Measurements from ENCODE around the gene MAFF. TPM values are rescaled to one million over a fixed set of nuclear protein-coding genes. Genes with fewer than 3 reads are reported as not detected.

MAFF gene
- polyA plus RNA-seq, 1 of the 3 experiments (the other 2 are of a cell fraction) = 7.9 TPM

DNA sequence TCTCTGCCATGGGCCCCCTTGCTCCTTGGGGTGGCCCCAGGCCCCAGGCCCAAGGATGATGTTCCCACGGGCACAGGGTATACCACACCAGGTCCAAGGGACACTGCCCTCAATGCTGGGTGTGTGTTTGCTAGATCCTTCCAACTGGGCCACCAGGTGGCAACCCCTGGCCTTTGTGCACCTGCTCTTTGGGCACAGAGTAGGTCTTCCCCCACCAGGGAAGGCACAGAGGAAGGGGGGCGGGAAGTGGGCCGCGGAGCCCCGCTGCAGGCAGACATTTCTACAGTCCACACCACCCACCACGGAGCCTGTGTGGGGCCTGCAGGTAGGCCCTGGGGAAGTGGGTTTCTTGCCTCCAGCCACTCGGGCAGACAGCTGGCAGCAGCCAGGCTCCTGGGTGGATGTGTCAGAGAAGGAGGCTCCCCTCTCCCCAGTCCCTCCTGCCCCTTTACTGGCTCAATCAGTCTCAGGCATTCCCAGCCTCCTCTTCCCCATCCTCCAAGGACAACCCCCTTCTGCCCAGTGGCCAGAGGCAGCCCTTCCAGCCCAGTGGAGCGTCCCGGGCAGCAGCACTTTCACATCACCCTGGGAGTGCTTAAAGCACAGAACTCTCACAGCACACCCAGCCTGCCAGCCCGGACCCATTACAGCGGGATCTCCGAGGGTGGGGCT lies 21.6 kb downstream of the MAFF start:
- H3K36me3 ChIP-seq (replicated peaks in 1 of 2; ENCODE audit: control insufficient read depth in 1 of 2, insufficient read depth in 2 of 2, low read length in 1 of 2) = peaks cover 0 to 10% of the 10 kb centered on the region in 2 experiments
- DNase-seq = no peak
- no peaks in the 10 kb centered on the region for H3K79me2 ChIP-seq (ENCODE audit: insufficient read depth)
- no peaks in the 10 kb centered on the region for H3K9me3 ChIP-seq
- WGBS (ENCODE audit: low lambda C conversion rate) = 100% methylated on average over 2 of the region's 12 CpGs
- no peak overlapping the region for H3K27ac ChIP-seq (ENCODE audit: low read depth in 2 of 2, low read length in 1 of 2)
- H3K9ac ChIP-seq = no peak overlapping the region
- ChIA-PET POLR2A (no interaction called here), CTCF (interaction anchor here (0.8 kb wide), 1 partner anchor 37 kb away, joined by 3 read pairs; no protein-coding TSS in a partner anchor)
- no peak overlapping the region for H3K4me3 ChIP-seq (ENCODE audit: low read depth in 2 of 2, low read length in 1 of 2)
- TF ChIP-seq YY1 (IDR thresholded peaks at IDR 0.05; ENCODE audit: low read depth) (no peak), RFX5 (IDR thresholded peaks at IDR 0.05; ENCODE audit: low read length) (no peak), TAF1 (IDR thresholded peaks at IDR 0.05; ENCODE audit: borderline replicate concordance, low read depth, low read length) (no peak), EP300 (IDR thresholded peaks at IDR 0.05; ENCODE audit: borderline replicate concordance in 1 of 2, low read depth in 1 of 2, low read length in 1 of 2) (no peak)
- TF ChIP-seq, protein P1, sequence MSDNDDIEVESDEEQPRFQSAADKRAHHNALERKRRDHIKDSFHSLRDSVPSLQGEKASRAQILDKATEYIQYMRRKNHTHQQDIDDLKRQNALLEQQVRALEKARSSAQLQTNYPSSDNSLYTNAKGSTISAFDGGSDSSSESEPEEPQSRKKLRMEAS (IDR thresholded peaks at IDR 0.05; ENCODE audit: low read depth) = no peak
- TF ChIP-seq, protein P2, sequence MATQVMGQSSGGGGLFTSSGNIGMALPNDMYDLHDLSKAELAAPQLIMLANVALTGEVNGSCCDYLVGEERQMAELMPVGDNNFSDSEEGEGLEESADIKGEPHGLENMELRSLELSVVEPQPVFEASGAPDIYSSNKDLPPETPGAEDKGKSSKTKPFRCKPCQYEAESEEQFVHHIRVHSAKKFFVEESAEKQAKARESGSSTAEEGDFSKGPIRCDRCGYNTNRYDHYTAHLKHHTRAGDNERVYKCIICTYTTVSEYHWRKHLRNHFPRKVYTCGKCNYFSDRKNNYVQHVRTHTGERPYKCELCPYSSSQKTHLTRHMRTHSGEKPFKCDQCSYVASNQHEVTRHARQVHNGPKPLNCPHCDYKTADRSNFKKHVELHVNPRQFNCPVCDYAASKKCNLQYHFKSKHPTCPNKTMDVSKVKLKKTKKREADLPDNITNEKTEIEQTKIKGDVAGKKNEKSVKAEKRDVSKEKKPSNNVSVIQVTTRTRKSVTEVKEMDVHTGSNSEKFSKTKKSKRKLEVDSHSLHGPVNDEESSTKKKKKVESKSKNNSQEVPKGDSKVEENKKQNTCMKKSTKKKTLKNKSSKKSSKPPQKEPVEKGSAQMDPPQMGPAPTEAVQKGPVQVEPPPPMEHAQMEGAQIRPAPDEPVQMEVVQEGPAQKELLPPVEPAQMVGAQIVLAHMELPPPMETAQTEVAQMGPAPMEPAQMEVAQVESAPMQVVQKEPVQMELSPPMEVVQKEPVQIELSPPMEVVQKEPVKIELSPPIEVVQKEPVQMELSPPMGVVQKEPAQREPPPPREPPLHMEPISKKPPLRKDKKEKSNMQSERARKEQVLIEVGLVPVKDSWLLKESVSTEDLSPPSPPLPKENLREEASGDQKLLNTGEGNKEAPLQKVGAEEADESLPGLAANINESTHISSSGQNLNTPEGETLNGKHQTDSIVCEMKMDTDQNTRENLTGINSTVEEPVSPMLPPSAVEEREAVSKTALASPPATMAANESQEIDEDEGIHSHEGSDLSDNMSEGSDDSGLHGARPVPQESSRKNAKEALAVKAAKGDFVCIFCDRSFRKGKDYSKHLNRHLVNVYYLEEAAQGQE (IDR thresholded peaks at IDR 0.05; ENCODE audit: low read depth, low read length) = no peak
- H3K4me2 ChIP-seq = no peak overlapping the region
- H3F3A ChIP-seq (replicated peaks; ENCODE audit: insufficient read depth) = no peaks in the 10 kb centered on the region
- H3K4me1 ChIP-seq (ENCODE audit: control insufficient read depth in 1 of 2, insufficient read depth in 2 of 2, low read depth in 1 of 2, low read length in 1 of 2) = peaks cover 0 to 8% of the 10 kb centered on the region in 2 experiments; a peak in 2 of 4 replicates
- no peaks in the 10 kb centered on the region for H4K20me1 ChIP-seq (ENCODE audit: insufficient read depth)
- H2AFZ ChIP-seq (ENCODE audit: low read depth) = no peak overlapping the region
- no peaks in the 10 kb centered on the region for H3K27me3 ChIP-seq (ENCODE audit: insufficient read depth)
- H3K9me2 ChIP-seq = no peaks in the 10 kb centered on the region

DNA sequence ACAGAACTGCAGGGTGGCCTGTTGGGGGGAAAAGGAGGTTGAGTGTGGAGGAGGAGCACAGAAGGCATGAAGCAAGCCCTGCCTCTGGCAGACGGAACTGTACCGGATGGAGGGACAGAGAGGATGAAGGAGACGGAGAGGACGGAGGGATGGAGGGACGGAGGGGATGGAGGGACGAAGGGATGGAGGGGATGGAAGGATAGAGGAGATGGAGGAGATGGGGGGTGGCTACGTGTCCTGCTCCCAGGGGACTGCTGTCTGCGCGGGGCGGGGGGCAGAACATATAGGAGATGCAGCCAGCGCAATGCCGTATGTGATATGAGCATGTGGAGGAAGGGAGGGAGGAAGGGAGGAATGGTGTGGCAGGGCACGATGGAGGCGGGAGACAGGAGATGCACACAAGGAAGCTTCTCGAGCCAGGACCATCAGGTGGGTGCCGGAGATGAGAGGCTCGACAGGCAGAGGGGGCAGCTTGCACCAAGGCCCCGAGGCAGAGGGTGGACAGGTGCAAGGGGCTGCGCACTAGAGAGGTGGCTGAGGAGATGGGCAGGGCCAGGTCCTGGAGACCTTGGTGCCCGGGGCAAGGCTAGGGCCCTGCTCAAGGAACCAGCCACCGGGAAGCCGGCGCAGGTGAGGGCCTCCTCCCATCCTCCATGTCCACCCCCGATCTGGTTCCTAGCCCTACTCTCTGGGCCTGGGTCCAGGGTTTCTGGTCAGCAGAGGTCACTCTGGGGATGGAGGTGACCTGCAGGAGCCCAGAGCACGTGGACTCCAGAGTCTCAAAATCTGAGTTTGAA lies 25.3 kb downstream of the MAFF start:
- WGBS (ENCODE audit: low lambda C conversion rate) = 93% methylated on average over 16 of the region's 25 CpGs
- no peak overlapping the region for H2AFZ ChIP-seq (ENCODE audit: low read depth)
- H4K20me1 ChIP-seq (ENCODE audit: insufficient read depth) = no peaks in the 10 kb centered on the region
- no peak overlapping the region for H3K9ac ChIP-seq
- H3K4me2 ChIP-seq = no peak overlapping the region
- H3K27me3 ChIP-seq (ENCODE audit: insufficient read depth) = no peaks in the 10 kb centered on the region
- no peaks in the 10 kb centered on the region for H3K4me1 ChIP-seq (ENCODE audit: control insufficient read depth in 1 of 2, insufficient read depth in 2 of 2, low read depth in 1 of 2, low read length in 1 of 2)
- DNase-seq = no peak
- H3K36me3 ChIP-seq (replicated peaks in 1 of 2; ENCODE audit: control insufficient read depth in 1 of 2, insufficient read depth in 2 of 2, low read length in 1 of 2) = peaks cover 0 to 18% of the 10 kb centered on the region in 2 experiments
- H3K4me3 ChIP-seq (ENCODE audit: low read depth in 2 of 2, low read length in 1 of 2) = no peak overlapping the region
- ChIA-PET CTCF (no interaction called here), POLR2A (no interaction called here)
- no peaks in the 10 kb centered on the region for H3K9me2 ChIP-seq
- H3K79me2 ChIP-seq (ENCODE audit: insufficient read depth) = no peaks in the 10 kb centered on the region
- H3F3A ChIP-seq (replicated peaks; ENCODE audit: insufficient read depth) = no peaks in the 10 kb centered on the region
- no peaks in the 10 kb centered on the region for H3K9me3 ChIP-seq
- H3K27ac ChIP-seq (ENCODE audit: low read depth in 2 of 2, low read length in 1 of 2) = no peak overlapping the region
- TF ChIP-seq RAD21 (IDR thresholded peaks at IDR 0.05; ENCODE audit: low read length) (no peak), RXRA (IDR thresholded peaks at IDR 0.05; ENCODE audit: borderline replicate concordance, low read depth) (no peak), FOXM1 (IDR thresholded peaks at IDR 0.05; ENCODE audit: low read depth) (no peak), GATA2 (CRISPR knock-in tag; IDR thresholded peaks at IDR 0.05) (no peak), TAF1 (IDR thresholded peaks at IDR 0.05; ENCODE audit: borderline replicate concordance, low read depth, low read length) (no peak), YY1 (IDR thresholded peaks at IDR 0.05; ENCODE audit: low read depth) (no peak), TCF12 (IDR thresholded peaks at IDR 0.05) (no peak)
- TF ChIP-seq, protein P3, sequence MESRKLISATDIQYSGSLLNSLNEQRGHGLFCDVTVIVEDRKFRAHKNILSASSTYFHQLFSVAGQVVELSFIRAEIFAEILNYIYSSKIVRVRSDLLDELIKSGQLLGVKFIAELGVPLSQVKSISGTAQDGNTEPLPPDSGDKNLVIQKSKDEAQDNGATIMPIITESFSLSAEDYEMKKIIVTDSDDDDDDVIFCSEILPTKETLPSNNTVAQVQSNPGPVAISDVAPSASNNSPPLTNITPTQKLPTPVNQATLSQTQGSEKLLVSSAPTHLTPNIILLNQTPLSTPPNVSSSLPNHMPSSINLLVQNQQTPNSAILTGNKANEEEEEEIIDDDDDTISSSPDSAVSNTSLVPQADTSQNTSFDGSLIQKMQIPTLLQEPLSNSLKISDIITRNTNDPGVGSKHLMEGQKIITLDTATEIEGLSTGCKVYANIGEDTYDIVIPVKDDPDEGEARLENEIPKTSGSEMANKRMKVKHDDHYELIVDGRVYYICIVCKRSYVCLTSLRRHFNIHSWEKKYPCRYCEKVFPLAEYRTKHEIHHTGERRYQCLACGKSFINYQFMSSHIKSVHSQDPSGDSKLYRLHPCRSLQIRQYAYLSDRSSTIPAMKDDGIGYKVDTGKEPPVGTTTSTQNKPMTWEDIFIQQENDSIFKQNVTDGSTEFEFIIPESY (IDR thresholded peaks at IDR 0.05; ENCODE audit: borderline replicate concordance, low read depth) = no peak
- TF ChIP-seq, protein P4, sequence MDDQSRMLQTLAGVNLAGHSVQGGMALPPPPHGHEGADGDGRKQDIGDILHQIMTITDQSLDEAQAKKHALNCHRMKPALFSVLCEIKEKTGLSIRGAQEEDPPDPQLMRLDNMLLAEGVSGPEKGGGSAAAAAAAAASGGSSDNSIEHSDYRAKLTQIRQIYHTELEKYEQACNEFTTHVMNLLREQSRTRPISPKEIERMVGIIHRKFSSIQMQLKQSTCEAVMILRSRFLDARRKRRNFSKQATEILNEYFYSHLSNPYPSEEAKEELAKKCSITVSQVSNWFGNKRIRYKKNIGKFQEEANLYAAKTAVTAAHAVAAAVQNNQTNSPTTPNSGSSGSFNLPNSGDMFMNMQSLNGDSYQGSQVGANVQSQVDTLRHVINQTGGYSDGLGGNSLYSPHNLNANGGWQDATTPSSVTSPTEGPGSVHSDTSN (IDR thresholded peaks at IDR 0.05) = no peak
- TF ChIP-seq, protein P5, sequence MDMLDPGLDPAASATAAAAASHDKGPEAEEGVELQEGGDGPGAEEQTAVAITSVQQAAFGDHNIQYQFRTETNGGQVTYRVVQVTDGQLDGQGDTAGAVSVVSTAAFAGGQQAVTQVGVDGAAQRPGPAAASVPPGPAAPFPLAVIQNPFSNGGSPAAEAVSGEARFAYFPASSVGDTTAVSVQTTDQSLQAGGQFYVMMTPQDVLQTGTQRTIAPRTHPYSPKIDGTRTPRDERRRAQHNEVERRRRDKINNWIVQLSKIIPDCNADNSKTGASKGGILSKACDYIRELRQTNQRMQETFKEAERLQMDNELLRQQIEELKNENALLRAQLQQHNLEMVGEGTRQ (IDR thresholded peaks at IDR 0.05; ENCODE audit: borderline replicate concordance, low read depth, low read length) = no peak
- TF ChIP-seq, protein P6, sequence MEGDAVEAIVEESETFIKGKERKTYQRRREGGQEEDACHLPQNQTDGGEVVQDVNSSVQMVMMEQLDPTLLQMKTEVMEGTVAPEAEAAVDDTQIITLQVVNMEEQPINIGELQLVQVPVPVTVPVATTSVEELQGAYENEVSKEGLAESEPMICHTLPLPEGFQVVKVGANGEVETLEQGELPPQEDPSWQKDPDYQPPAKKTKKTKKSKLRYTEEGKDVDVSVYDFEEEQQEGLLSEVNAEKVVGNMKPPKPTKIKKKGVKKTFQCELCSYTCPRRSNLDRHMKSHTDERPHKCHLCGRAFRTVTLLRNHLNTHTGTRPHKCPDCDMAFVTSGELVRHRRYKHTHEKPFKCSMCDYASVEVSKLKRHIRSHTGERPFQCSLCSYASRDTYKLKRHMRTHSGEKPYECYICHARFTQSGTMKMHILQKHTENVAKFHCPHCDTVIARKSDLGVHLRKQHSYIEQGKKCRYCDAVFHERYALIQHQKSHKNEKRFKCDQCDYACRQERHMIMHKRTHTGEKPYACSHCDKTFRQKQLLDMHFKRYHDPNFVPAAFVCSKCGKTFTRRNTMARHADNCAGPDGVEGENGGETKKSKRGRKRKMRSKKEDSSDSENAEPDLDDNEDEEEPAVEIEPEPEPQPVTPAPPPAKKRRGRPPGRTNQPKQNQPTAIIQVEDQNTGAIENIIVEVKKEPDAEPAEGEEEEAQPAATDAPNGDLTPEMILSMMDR (IDR thresholded peaks at IDR 0.05) = no peak
